ENCODE results near the gene P2RX1.

DNA sequence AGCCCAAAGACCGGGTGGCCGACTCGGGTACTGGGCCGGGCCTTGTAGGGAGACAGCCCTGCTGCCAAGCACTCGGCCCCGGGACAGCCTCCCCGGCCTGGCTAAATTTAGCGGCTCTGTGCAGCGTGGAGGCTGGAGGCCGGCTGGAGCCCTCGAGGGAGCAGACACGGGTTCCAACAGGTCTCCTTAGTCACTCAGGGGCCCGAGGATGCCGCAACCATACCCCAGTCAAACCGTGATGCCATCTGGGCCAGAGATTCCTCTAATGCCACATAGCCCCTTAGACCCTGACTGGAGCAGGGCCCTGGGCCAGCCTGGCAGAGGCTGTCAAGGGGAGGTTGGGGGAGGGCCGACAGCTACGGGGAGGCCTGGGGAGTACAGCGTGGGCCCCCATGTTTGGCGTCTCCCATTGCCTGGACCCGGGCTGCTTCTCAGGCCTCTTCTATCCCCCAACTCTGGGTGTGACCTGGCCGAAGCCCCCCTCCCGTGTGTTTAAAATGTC, 2.9 kb upstream of the P2RX1 start:
- TF ChIP-seq, protein P1, sequence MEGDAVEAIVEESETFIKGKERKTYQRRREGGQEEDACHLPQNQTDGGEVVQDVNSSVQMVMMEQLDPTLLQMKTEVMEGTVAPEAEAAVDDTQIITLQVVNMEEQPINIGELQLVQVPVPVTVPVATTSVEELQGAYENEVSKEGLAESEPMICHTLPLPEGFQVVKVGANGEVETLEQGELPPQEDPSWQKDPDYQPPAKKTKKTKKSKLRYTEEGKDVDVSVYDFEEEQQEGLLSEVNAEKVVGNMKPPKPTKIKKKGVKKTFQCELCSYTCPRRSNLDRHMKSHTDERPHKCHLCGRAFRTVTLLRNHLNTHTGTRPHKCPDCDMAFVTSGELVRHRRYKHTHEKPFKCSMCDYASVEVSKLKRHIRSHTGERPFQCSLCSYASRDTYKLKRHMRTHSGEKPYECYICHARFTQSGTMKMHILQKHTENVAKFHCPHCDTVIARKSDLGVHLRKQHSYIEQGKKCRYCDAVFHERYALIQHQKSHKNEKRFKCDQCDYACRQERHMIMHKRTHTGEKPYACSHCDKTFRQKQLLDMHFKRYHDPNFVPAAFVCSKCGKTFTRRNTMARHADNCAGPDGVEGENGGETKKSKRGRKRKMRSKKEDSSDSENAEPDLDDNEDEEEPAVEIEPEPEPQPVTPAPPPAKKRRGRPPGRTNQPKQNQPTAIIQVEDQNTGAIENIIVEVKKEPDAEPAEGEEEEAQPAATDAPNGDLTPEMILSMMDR (IDR thresholded peaks at IDR 0.05), result no peak
- TF ChIP-seq EP300 (IDR thresholded peaks at IDR 0.05; ENCODE audit: low read depth) (no peak), POLR2AphosphoS5 (IDR thresholded peaks at IDR 0.05) (no peak)
